HuH-7 (cell line): ENCODE results near the gene RUNX1.

Experiments
- DNase-seq: peaks from one replicate; pipeline ENCODE4 v3.0.0; 2011; ENCODE audit warnings: low spot score

The RUNX1 gene

DNA sequence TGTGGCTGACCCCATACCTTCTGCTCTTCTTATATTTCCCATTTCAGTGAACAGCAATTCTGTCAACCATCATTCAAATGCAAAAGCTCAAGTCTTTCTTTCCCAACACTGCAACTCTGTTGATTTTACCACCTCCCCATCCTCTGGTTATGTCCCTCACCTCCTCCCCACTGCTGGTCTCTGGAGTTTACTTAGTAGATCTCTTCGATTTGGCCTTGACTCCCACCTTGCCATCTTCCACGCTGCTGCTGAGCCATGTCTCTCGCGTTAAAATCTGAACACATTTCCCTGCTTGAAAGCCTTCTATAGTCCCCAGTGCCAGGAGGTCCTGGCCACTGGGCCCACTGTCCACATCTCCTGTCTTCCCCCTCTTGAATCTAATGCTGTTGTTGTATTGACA, 125.5 kb downstream of the RUNX1 start:
- DNase-seq: no peak

DNA sequence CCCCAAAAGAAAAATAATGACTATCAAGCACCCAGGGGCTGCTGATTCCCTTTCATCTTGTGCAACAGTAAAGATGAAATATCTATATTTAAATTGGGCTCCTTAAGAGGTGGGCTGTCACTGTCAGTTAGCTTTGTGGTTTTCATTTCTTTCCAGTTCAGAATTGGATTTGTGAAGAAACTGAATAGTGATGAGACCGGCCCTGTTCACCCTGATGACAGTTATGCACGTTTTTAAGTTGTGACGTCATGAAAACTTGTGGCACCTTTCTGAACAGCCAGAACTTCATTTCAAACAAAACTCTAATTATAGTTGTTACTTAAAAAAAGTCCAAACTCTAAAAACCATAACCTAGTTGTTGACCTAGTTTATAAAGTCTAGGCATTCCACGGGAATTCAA, 125.9 kb downstream of the RUNX1 start:
- DNase-seq: no peak

DNA sequence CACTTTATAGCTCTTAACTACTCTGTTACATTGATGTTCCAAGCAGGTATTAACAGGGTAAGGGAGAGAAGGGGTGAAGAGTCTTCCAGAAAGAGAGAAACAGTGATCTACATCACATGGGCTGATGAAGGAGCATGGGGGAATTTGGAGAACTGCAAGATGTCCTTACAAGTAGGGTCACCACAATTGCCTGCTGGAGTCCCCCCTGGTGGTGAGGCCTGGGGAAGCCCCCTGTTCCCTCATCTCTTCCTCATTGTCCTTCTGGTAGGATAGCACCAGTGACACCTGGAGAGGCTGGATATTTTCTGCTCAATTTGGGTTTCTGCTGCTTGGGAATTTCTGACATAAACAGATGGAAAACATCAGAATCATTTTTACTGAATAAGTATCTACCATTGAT, 126.6 kb downstream of the RUNX1 start:
- no peak for DNase-seq

DNA sequence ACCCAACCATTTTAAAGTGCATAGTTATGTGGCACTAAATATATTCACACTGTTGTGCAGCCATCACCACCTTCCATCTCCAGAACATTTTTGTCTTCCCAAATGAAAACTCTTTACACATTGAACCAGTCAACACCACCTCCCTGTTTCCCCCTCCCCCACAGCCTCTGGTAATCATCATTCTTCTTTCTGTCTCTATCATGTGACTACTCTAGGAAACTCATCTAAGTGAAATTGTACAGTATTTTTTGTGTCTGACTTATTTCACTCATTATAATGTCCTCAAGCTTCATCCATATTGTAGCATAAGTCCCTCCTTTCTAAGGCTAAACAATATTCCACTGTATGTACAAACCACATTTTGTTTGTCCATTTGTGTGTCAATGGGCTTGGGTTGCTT, 128.0 kb downstream of the RUNX1 start:
- no peak for DNase-seq

DNA sequence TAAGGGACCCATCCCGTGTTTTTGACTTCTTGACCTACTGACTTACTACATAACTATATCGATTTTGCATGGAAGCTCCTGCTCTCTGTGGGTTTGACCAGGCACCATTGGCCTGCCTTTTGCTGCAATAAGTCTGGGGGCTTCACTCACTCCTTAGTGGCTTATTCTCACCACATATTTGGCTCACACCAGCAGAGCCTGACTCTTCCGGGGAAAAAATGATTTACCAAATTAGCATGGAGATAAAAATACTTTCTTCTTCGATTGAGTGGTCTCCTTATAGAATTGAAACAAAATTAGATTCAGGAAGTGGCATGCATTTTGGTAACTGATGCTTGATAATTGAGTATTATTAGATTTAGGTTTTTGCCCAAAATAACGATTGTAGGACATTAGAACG, 129.7 kb downstream of the RUNX1 start:
- DNase-seq: no peak

DNA sequence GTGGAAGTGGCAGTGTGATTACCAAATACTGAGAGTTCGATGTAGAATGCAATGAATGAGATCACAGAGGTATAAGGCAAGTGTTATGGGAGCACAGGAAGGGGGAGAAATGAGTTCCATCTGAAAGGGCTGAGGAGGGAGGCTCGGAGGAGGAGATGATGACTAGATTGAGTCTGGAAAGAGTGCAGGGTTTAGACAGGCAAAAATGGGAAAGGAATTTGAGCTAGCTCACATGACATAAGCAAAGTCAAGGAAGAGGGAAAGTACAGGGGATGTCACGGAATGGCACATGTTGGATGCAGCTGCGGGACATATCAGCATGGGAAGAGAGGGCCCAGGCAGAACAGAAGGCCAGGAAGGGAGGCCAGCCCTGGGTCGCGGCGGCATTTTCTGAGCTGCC, 132.7 kb downstream of the RUNX1 start:
- DNase-seq: no peak

DNA sequence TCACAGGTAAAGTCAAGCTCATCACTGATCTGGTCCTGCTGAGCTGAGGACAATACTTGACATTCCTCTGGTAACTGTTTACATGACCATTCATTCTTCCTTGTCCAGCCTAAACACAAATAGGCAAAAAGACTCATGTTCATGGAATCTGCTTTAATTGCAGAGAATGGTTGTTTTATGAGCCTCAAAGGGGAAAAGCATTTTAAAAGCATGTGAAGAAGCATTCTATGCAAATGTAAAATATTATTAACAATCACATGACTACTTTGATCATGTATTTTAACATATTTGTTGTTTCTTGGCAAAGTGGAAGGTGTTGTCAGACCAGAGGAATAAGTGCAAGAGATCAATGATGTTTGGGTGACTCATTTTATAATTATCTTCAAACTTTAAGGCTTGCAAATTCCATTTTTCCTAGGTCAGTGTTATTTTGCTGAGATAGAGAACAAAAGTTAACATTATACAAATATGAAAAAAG, 133.7 kb downstream of the RUNX1 start:
- DNase-seq: no peak

DNA sequence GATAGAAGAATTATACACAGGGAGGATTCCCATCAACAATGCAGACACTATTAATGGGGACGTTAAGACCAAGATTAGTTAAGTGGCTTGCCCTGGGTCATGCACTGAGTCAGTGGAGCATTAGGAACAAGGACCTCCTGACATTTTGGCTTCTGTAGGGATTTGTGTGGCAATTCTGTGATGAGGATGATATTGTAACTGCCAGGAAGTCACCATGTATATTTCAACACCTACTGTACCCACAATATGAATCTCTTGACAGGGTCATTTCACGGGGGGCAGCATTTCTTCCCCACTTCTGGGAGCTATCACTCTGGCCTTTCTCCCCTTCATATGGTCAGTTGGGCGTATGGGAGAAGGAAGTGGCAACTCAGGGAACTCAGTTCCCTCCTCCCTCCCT, 134.9 kb downstream of the RUNX1 start:
- no peak for DNase-seq

DNA sequence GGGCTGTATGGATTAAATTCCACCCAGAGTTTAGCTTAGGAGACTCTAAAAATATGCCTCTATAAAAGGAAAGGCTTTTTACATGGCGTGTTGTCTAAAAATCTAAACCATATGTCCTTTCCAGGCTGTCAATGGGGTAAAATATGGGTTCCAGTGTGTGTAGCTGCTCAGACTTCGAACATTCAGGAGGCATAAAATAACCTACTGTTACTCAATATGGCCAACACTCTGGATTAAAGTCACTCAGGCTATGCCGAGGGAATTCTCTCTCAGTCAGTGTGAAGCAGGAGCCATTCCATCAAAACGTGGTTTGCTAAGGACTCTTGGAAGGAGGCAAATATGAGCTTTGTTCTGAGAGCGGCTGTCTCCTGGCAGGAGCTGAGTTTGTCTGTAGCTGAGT, 135.3 kb downstream of the RUNX1 start:
- no peak for DNase-seq

DNA sequence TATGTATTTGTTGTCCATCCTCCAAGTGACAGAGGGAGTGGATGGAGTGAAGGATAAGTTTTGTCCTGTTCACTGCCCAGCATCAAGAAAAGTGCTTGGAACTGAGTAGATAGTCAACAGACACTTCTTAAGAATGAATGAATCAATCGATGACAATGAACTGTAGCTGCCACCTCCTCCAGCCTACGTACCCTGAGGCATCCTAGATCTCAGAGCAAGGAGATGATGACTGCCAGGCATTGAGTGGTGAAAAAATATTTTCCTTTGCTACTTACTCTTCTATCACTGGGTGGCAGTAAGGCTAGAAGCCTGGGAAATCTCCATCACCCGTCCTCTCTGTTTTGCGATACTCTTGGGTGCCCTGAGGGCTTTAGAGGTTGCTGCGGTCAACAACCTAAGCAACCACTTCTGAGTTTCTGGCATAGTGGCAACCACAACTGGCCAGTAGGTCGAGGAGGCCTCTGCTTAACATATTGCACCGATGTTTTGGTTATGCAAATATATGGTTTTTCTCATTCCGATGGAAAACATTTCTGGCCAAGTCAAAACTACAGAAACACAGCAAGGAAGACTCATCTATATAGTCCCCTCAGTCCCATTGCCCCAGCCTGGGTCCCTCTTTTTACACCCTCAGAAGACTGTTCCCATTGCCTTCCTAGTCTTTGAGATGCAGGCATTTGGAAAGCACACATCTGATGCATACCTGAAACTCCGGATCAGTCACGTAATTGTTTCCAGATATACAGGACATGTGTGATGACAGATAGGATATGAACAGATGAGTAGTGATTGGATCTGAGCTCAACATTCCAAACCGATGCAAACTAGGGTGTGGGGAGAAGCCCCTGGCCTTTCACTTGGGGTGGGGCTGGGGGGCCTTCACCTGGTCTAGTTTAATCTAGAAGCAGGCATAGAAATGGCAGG, 136.8 kb downstream of the RUNX1 start:
- no peak for DNase-seq

DNA sequence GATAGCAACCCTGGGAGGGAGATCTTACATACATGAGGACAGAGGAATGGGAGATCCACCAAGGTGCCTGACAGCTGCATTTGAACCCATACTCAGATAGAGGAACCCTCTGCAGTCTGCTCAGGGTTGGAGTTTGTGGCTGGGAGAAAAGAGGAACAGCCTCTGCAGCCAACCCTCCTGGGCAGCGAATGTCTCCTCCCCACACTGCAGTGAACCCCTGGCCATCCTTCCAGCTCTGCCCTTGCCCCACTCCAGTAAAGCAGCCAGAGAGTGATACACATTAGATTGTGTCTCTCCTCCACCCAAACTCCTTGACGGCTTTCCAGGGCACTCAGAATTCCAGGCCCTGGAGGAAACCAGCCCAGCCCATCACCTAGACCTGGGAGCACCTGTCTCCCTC, 137.7 kb downstream of the RUNX1 start:
- no peak for DNase-seq

DNA sequence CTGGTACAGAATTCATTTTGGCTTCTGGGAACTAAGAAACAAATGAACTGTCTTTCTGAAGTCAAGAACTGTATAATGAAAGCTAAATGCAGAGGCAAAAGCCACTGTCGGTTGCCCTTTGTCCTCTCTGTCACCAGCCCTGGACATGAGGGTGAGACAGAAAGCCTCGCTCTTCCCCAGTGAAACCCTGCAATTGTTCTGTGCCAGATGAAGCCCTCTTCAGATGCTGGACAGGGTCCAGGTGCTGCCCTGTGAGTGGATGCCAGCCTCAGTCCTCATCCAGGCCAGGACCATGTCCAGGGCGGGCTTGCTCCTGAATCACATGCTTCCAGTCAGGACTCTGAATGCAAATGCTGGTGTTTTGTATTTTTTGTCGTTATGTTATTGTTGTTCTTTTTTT, 138.7 kb downstream of the RUNX1 start:
- DNase-seq: no peak

DNA sequence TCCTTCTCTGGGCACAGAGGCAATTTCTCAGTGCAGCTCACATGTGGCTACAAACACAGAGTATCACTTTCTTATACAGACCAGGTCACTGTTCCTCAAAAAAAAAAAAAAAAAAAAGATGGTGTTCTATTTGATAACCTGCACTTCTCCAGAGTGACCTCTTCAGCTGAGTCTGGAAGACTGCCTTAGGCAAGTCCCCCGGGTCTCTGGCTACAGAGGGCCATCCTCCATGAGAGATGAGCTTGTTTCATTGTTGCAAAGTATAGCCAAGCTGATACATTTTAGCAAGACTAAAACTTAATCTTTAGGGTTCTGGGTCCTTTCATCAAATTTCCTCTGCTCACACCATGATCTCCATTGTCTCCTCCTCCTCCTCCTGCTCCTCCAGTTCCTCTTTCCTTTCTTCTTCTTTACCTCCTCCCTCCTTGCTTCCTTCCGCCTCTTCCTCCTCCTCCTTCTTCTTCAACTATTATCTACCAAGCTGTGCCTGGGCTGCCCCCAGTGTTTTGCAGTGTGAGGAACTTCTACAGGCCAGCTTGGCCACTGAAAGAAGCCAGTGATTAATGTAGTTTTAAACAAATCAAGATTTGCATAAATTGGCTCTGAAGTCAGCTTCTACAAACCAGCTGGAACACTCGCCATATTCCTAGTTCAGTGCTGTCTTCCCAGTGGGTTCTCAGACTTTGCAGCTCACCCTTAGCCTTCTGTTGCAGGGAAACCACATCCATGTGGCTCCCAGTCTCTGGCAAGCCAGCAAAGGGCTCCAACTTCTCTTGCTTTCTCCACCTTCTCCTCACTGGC, 139.4 kb downstream of the RUNX1 start:
- no peak for DNase-seq

DNA sequence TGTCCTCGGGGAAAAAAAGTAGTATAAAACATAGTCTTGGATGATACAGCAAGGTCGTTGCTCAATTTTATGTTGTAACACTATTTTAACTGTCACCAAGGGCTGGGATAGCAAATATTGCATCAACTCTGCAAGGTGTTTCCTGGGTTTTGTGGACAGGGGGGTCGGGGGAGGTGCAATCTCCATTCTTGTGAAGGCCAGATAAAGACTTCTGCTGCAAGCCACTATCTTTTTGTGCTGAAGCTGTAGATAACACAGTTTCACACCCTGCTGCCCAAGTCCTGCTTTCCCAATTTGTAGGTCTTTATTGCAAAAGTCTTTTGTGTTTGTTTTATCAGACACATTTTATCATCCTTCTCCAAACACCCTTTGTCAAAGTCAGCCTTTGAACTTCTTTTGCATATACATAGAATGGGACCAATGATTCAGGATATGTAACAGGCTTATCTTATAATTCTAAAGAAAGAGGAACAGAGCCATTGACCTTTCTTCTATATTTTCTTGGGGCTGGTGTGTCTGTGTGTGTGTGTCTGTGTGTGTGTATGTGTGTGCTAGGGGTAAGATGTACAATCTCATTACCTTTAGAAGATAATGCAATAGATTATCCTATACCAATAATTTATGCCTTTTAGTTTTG, 140.6 kb downstream of the RUNX1 start:
- DNase-seq: peak; percentile 32

DNA sequence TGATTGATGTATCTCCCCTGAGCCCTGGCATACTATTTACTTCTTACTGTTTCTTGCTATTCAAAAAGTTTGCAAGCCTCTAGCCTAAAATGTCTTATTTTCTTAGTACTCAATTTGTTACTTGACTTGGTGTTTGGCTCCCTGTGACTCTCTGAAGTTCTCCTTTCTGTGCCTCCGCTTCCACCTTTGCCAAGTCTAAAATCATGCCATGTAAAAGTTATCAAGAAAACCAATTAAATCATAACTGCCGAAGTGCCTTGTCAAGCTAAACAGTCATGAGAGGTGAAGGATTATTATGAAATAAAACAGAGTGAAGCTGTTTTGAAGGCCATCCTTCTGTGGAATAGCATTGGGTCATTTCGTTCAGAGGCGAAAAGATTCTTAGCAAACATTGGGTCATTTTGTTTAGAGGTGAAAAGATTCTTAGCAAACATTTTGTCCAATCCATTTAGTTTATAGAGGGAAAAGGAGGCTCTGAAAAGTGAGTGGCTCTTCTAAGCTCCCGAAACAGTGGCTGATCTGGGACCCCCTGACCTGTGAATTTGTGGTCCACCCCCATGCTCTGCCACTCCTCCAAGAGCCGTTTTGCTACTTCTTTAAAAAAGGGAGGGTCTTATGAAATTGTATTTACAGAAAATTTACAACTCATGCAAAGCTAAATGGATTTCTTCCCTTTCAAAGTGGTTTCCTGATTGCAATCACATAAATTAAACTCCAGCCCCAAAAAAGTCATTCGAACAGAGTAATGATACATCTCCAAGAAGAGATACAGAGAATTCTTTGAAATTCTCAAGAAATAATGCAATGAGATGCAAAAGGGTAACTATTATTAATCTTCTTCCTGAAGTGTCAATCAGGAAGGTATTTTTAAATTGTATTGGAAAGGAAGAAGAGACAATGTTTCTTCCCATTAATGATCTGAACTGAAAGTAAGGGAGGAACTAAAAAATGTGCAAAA, 141.4 kb downstream of the RUNX1 start:
- no peak for DNase-seq

DNA sequence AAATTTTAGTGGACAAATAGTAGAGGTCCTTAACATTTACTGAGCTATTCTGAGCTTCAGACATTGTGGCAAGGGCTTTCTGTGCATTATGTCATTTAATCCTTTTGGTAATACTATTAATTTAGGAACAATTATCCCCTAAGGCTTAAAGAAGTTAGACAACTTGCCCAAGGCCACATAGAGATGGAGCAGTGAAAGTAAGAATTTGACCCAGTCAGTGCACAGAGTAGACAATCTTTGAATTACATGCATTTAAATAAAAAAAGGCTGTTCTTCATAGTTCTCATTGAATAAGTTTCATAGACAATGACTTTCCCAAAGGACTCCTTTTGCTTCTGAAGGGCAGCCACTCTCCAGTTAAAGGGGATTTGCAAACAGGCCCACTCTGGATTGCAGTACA, 142.7 kb downstream of the RUNX1 start:
- DNase-seq: no peak

DNA sequence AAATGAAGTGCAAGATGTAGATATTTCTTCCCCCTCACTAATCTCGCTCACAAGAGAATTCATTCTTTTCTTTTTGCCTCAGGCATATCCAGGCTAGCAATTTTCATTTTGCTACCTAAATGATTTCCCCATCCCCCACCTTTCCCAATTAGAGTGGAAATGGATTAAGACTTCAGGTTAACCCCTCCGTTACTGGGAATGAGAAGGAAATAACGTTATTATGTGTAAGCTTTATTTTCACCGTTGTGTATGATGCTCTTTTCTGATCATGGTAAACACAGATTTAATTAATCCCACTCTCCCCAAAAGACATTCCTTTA, 143.9 kb downstream of the RUNX1 start:
- no peak for DNase-seq

DNA sequence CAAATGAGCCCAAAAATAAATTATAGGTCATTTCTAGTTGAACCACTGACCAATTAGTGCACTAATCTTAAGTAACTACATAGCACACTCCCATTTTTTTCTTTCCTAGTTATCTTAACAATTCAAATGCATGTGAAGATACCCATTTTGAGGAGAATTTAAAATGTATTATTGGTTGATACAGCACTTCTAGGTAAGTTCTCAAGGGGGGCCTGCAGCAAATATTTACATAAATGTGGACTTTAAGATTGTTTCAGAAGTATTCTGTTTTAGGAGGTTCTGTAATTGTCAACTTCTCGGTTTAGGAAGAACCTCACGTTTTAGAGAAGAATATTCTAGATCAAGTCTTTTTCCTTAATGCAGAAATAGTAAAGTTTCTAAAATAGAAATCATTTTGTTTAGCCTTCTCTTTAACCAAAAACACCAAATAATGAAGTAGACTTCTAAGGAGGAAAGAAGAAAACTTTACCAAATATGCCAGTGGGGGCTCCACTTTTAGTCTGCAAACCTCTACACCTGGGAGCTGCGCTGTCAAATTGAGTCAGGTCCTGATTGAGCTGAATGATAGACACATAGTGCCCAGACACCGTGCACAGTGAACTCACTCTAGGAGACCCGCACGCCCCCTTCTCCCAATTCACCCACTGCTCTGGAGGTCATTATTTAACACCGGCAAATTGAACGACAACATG, 144.4 kb downstream of the RUNX1 start:
- DNase-seq: no peak

DNA sequence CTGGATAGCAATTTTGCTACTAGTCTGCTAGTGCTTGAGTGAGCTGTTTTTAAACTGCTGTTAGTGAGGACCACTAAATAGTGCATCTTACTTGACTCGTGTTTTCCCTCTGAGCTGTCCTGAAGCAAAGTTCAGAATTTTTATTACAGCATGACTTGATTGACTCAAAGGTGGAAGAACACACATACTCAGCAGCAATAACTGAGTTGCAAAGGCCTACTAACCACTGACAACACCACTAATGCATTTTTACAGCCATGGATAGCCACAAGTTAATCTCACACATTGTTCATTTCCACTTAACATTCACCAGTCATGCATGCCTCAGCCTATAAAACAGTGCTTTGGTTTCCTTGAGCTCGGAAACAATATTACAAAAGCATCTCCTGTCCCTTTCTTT, 148.7 kb downstream of the RUNX1 start:
- DNase-seq: no peak

DNA sequence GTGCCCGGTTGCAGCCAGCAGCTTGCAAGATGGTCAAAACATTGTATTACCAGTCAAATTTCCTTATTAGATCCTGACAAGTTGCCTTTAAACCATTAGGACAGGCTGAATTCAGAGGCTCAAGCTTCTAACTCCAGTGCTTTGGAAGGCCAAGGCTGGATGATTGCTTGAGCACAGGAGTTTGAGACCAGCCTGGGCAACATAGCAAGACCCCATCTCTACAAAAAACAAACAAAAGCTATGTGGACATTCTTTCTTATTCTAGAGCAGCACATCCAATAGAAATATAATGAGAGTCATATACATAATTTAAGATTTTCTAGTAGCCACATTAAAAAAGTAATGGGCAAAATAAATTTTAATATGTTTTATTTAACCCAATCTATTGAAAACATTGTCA, 149.3 kb downstream of the RUNX1 start:
- no peak for DNase-seq

DNA sequence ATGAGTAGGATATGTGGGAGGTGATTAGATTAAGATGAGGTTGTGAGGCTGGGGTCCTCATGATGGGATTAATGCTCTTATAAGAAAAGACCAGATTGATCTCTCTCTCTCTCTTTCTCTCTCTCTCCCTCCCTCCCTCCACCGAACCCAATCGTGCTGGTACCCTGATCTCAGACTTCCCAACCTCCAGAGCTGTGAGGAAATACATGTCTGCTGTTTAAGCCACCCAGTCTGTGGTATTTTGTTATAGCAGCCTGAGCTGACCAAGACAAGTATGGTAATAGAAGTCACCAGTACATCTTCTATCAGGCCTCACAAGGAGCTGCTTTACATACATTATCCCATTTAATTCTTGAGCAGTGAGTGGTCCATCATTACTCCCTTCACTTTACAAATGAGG, 149.8 kb downstream of the RUNX1 start:
- DNase-seq: no peak
